Measurements from ENCODE around the gene FNBP1.

FNBP1 gene

GRCh38 chr9:129854588-129855110 lies 188.3 kb downstream of the FNBP1 start:
- DNase-seq (ENCODE audit: low read depth), result no peak

DNA sequence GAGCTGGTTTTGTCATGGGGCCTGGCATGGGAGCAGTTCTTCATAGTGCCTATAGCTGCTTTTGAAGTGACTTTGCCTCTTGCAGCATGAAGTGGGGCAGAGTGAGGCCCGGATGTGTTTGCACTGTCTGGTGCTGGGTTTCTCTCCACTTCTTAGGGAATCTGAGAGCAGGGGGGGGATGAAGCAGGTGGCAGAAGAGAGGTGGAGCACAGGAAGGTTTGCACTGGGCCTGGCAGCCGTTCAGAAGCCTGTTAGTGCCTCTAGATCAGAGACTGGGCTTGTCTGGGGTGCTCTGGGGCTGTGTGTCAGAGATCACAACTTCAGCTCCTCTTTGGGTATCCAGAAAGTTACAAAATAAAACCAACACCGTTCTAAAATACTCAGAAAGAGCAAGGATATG lies 189.4 kb downstream of the FNBP1 start:
- no peak for DNase-seq (ENCODE audit: low read depth)

DNA sequence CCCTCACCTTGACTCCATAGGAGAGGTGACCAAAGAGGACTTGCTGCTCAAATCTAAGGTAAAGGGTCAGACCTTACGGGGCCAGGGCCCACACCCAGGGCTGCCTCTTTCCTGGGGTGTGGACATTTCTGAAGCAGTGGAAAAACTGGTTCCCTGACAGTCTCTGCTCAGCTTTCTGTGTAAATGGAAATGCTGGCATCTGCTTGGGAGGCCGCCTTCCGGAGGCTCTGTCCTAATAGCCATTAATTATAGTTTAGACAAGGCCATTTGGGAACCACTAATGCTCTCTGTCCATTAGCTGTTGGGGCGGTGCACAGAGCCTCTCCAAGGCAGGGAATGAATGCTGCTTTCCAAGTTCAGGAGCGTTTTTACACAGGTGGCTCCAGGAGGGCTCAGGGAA lies 190.4 kb downstream of the FNBP1 start:
- no peak for DNase-seq (ENCODE audit: low read depth)

- no peak for DNase-seq (ENCODE audit: low read depth)
Observed at GRCh38 chr9:129851821-129852220, 191.2 kb downstream of the FNBP1 start.

GRCh38 chr9:129850821-129851550 lies 192.0 kb downstream of the FNBP1 start:
- peak; percentile 32 for DNase-seq (ENCODE audit: low read depth)

GRCh38 chr9:129849901-129850300 lies 193.1 kb downstream of the FNBP1 start:
- peak; percentile 61 for DNase-seq (ENCODE audit: low read depth)

GRCh38 chr9:129848712-129849441 lies 194.1 kb downstream of the FNBP1 start:
- no peak for DNase-seq (ENCODE audit: low read depth)

DNA sequence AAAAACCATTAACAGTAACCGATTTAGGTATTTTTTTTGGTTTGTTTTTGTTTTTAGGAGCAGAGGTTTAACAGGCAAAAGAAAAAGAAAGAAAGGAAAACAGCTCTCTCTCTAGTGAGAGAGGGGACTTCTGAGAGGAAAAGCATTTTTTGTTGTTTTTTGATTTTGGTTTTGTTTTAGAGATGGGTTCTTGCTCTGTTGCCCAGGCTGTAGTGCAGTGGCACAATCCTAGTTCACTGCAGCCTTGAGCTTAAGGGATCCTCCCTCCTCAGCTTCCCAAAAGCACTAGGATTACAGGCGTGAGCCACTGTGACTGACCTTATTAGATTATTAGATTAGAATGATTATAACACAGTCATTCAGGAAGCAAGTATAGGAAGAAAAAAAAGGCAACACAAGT lies 197.6 kb downstream of the FNBP1 start:
- DNase-seq (ENCODE audit: low read depth), result no peak

DNA sequence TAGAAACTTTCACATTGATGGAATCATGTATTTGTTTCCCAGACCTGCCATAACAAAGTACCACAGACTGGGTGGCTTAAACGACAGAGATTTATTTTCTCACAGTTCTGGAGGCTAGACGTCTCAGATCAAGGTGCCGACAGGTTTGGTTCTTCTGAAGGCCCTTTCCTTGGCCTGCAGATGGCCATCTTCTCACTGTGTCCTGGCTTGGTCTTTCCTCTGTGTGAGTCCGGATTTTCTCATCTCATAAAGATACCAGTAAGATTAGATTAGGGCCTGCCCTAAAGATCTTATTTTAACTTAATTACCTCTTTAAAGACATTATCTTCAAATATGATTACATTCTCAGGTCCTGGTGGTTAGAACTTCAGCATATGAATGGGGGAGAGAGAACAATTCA lies 201.9 kb downstream of the FNBP1 start:
- no peak for DNase-seq (ENCODE audit: low read depth)

DNA sequence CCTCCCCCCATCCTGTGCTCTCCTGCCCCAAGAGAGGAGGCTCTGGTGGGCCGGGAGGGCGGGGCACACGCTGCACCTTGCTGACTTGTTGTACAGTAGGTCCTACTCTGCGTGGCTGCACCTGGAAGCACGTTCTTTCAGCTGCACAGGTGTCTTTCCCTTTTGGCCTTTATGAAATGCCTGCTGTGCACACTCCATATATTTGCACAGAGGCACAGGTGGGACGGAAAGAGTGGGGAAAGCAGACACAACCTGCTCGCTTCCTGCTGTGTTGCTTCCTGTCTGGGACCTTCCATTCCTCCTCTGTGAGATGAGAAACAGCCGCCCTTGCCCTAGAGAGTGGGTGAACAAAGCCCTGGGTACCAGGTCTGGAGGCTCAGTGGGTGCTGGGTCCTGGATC lies 203.0 kb downstream of the FNBP1 start:
- no peak for DNase-seq (ENCODE audit: low read depth)

GRCh38 chr9:129839324-129840023 lies 203.5 kb downstream of the FNBP1 start:
- no peak for DNase-seq (ENCODE audit: low read depth)

DNA sequence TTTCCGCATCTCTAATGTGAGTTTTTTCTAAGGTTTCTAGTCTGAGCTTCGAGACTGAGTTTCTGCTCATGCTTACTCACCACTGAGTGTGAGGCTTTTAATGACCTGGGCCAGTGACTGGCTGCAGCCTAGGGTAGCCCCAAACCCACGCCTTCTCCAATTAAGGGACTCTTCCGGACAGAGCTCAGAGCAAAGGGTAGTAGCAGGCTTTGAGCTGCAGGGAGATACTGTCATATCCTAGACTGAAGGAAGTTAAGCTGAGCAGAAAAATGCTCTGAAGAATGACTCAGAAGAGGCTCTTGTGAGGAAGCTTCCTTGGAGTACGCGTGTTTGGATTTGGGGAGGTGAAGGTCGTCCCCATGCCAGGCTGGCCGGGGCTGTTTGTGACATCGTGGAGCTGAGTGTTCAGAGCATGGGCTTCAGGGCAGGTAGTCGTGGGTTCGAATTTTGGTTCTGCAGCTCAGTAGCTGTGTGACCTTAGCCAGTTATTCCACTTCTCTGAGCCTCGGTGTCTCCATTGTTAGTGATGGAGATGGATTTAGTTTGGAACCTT lies 204.2 kb downstream of the FNBP1 start:
- peak; percentile 90 for DNase-seq (ENCODE audit: low read depth)

All from iris pigment epithelial cell (primary cell).